LoVo (cell line): Measurements from ENCODE around the gene PACSIN1.

ENCODE experiments used
- DNase-seq: peaks from one replicate; pipeline ENCODE4 v3.0.0-alpha.2; 2016; ENCODE audit warnings: low spot score

Gene PACSIN1

GRCh38 chr6:34581561-34581920, 115.7 kb downstream of the PACSIN1 start:
- no peak for DNase-seq

GRCh38 chr6:34583461-34583860, 117.6 kb downstream of the PACSIN1 start:
- no peak for DNase-seq

- DNase-seq: no peak
Measured at GRCh38 chr6:34583861-34584604, 118.2 kb downstream of the PACSIN1 start.

GRCh38 chr6:34584694-34585093, 118.8 kb downstream of the PACSIN1 start:
- no peak for DNase-seq
